ENCODE results near the gene NOTCH2. TPM values are rescaled to one million over a fixed set of nuclear protein-coding genes. Genes with fewer than 3 reads are reported as not detected.
A peak's percentile ranks its signal among the peaks of the same experiment; 100 is the strongest.
"Not testable (repeated sequence)": the region's sequence is repeated elsewhere in the genome, so short reads cannot be mapped to it uniquely, and the experiment has no call there.

The NOTCH2 gene
- total and polyA plus RNA-seq, 7 donors: 2.8 to 88.9 (median 45.9) TPM

DNA sequence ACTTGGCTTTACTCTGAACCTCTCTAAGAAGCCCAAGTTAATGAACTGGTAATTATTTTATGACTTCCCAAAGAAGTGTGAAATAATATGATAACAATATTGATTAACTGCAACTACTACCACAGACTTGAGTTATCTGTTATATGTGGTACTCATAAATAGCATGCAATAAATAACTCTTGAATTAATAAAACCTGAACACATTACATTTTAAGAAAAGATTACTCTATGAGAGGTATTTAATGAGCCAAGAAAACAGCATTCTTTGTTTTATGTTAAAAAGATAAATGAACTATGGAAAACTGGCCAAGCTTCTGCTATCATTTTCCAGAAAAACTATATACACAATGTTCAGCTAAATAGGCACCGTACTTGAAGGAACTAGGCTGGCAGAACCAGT lies 45.7 kb downstream of the NOTCH2 start:
- H3K9me3 ChIP-seq; DNase-seq; H3K4me3 ChIP-seq; H3K36me3 ChIP-seq; intact Hi-C loops (cut with DNase I); H3K4me1 ChIP-seq; H3K27me3 ChIP-seq; H3K27ac ChIP-seq: not testable (repeated sequence)
- WGBS, 2 donors: no CpG with 5 or more reads among the region's 1 CpG

- H3K4me3 ChIP-seq; H3K4me1 ChIP-seq; H3K27me3 ChIP-seq; H3K9me3 ChIP-seq; H3K27ac ChIP-seq; intact Hi-C loops (cut with DNase I); H3K36me3 ChIP-seq: not testable (repeated sequence)
- DNase-seq: peak; percentile 68
- WGBS, 2 donors: 20 to 47% methylated on average over 7 of the region's 7 CpGs
Measured at GRCh38 chr1:120014978-120015377, 54.5 kb downstream of the NOTCH2 start.

DNA sequence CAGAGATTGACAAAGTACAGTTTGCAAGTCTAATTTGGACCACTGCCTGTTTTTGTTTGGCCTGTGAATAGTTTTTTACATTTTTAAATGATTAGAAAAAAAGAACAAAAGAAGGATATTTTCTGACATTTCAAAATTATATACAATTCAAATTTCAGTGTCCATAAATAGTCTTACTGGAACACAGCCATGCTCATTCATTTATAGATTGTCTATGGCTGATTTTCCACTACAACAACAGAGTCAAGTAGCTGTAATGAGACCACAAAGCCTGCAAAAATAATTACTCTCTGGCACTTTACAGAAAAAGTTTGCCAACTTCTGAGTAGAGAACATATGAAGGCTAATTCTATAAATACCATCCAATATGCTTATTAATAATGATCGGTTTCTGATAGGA lies 61.1 kb downstream of the NOTCH2 start:
- H3K9me3 ChIP-seq; H3K4me1 ChIP-seq; H3K4me3 ChIP-seq; H3K27me3 ChIP-seq; DNase-seq; H3K27ac ChIP-seq; intact Hi-C loops (cut with DNase I); H3K36me3 ChIP-seq: not testable (repeated sequence)
- WGBS, 2 donors: 59 to 92% methylated on average over 1 of the region's 1 CpG

DNA sequence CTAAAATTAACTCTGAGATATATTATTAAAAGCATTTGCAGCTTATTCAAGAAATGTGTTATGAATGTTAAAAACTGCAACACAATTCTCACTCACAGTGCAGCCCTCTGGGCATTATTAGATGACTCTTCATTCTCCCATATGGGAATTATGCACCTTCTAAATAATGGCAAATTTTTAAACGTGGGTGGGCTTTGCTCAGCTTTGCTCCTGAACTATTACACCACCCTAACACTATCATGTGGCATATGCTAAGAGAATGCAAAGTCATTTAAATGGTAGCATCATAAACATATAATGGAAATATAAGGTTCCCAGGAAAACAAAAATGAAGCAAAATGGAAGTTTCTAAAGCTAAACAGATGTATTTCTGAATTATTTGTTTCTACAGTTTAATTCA lies 61.6 kb downstream of the NOTCH2 start:
- H3K4me1 ChIP-seq; intact Hi-C loops (cut with DNase I); H3K9me3 ChIP-seq; H3K4me3 ChIP-seq; DNase-seq; H3K27me3 ChIP-seq; H3K27ac ChIP-seq; H3K36me3 ChIP-seq: not testable (repeated sequence)
- no CpG with 5 or more reads among the region's 1 CpG for WGBS, 2 donors

GRCh38 chr1:120001035-120001434 lies 68.4 kb downstream of the NOTCH2 start:
- intact Hi-C loops (cut with DNase I); H3K4me3 ChIP-seq; H3K27me3 ChIP-seq; H3K4me1 ChIP-seq; H3K9me3 ChIP-seq; H3K27ac ChIP-seq; DNase-seq: not testable (repeated sequence)
- peaks cover 0 to 12% (median 2%) of the 10 kb centered on the region in 4 donors for H3K36me3 ChIP-seq
- WGBS, 2 donors: 95 to 98% methylated on average over 9 of the region's 9 CpGs

- H3K27me3 ChIP-seq; H3K4me3 ChIP-seq; H3K27ac ChIP-seq; DNase-seq; H3K4me1 ChIP-seq; H3K36me3 ChIP-seq; intact Hi-C loops (cut with DNase I); H3K9me3 ChIP-seq: not testable (repeated sequence)
- 13 to 73% methylated on average over 1 of the region's 1 CpG for WGBS, 2 donors
Measured at GRCh38 chr1:119996731-119997312, 72.6 kb downstream of the NOTCH2 start.

DNA sequence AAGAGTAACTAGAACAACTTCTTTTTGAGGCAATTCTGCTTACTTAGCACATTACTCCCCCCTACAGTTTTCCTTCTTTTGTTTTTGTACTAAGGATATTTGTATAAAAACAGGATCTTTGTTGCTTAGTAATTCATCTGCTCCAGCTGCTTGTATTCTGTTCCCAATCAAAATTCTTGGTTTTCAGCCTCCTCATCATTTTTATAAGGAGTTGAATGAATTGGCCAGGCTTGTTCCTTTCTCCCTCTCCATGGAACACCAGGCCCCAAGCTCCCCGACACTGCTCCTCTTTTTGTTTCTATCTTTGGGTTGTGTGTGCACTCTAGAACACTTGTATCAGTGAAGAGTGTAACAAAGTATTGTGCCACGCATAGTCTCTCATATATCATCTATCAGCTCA lies 73.5 kb downstream of the NOTCH2 start:
- H3K4me1 ChIP-seq; H3K4me3 ChIP-seq; H3K27me3 ChIP-seq; H3K27ac ChIP-seq; H3K36me3 ChIP-seq; H3K9me3 ChIP-seq; intact Hi-C loops (cut with DNase I); DNase-seq: not testable (repeated sequence)
- 81 to 85% methylated on average over 2 of the region's 2 CpGs for WGBS, 2 donors

DNA sequence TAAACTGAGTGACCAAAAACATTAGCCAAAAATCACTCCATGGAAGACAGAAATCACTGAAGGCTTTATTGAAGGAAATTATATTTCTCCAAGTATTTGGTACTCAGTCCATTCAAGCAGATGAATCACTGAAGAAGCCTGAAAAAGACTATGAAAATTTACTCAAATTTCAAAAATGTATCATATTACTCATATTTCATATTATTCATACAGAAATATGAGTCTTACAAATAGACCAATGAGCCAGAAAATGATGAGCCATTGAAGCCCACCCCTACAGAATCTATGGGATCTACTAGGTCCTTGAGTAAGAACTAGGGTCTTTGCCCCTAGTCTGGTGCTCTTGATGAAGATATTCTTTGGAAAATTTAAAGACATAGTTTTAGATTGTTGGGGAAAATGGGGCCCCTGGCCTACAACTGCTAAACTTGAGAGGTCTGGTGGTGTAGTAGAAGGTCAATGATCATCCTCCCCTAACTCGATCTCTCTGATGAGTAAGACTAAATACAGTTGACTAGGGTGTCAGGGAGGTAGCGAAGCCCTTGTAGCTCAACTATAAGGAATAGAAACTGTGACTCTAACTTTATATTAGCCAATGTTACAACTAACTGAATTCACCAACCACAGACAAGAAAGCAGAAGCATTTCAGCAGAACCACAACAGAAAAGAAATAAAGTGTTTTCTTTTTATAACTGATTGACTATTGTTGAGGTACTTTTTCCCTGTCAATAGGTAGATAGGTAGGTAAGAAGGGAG lies 81.0 kb downstream of the NOTCH2 start:
- Histone ChIP-seq H3K4me3 (no peak overlapping the region), H3K4me1 (peaks cover 0 to 33% (median 18%) of the 10 kb centered on the region in 4 donors), H3K36me3 (peaks cover 0 to 21% (median 0%) of the 10 kb centered on the region in 4 donors), H3K27ac (peak overlapping the region in 3 of 4 donors; percentile 51 to 69 (median 65)), H3K27me3 (no peaks in the 10 kb centered on the region), H3K9me3 (no peaks in the 10 kb centered on the region)
- TF ChIP-seq EP300 (IDR thresholded peaks at IDR 0.05): no peak
- no peak for TF ChIP-seq CTCF (IDR thresholded peaks at IDR 0.05)
- TF ChIP-seq POLR2AphosphoS5 (IDR thresholded peaks at IDR 0.05): no peak
- no peak for TF ChIP-seq POLR2A (IDR thresholded peaks at IDR 0.05)
- WGBS, 2 donors: 69 to 95% methylated on average over 2 of the region's 2 CpGs
- DNase-seq: no peak
- intact Hi-C loops (cut with DNase I): no loop called here
